ENCODE results near the gene HOXC6.

Gene HOXC6

GRCh38 chr12:53994264-53995001 is 33.8 kb upstream of the HOXC6 start:
- DNase-seq (ENCODE audit: low spot score): no peak
- H3K27ac ChIP-seq (ENCODE audit: poor library complexity, severe bottlenecking): no peak overlapping the region
- H3K9me3 ChIP-seq (ENCODE audit: severe bottlenecking): no peaks in the 10 kb centered on the region
- no peaks in the 10 kb centered on the region for H3K36me3 ChIP-seq (ENCODE audit: low read depth)
- H3K27me3 ChIP-seq (ENCODE audit: insufficient read depth, poor library complexity, severe bottlenecking): peaks cover 98% of the 10 kb centered on the region
- no peak for ATAC-seq (ENCODE audit: low read depth)
- no peak overlapping the region for H3K4me3 ChIP-seq (ENCODE audit: severe bottlenecking)
- H3K4me1 ChIP-seq (ENCODE audit: insufficient read depth, poor library complexity, severe bottlenecking): peaks cover 4% of the 10 kb centered on the region
- TF ChIP-seq, protein P1, sequence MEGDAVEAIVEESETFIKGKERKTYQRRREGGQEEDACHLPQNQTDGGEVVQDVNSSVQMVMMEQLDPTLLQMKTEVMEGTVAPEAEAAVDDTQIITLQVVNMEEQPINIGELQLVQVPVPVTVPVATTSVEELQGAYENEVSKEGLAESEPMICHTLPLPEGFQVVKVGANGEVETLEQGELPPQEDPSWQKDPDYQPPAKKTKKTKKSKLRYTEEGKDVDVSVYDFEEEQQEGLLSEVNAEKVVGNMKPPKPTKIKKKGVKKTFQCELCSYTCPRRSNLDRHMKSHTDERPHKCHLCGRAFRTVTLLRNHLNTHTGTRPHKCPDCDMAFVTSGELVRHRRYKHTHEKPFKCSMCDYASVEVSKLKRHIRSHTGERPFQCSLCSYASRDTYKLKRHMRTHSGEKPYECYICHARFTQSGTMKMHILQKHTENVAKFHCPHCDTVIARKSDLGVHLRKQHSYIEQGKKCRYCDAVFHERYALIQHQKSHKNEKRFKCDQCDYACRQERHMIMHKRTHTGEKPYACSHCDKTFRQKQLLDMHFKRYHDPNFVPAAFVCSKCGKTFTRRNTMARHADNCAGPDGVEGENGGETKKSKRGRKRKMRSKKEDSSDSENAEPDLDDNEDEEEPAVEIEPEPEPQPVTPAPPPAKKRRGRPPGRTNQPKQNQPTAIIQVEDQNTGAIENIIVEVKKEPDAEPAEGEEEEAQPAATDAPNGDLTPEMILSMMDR (IDR thresholded peaks at IDR 0.05; ENCODE audit: poor library complexity, severe bottlenecking): no peak

DNA sequence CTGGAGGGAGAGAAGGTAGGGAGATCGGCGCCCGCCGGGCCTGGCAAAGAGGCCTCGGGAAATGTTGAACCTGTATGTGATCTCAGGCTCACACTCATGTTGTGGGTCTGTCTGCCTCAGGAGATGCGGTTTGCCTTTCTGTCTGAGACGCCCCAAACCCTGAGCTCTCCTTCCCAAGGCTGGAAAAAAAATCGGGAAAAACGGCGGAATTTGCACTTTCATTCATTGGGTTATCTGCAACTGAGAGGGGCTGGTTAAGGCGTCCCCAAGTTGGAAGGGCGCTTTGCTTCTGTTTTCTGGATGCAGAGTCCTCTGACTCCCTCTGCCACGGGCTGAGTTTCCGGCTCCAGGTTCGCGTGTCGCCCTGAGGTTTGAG is 33.2 kb upstream of the HOXC6 start:
- H3K36me3 ChIP-seq (ENCODE audit: low read depth): no peaks in the 10 kb centered on the region
- no peaks in the 10 kb centered on the region for H3K9me3 ChIP-seq (ENCODE audit: severe bottlenecking)
- H3K27ac ChIP-seq (ENCODE audit: poor library complexity, severe bottlenecking): peak overlapping the region; percentile 34
- peak overlapping the region; percentile 29 for H3K4me3 ChIP-seq (ENCODE audit: severe bottlenecking)
- ATAC-seq (ENCODE audit: low read depth) (no peak), DNase-seq (ENCODE audit: low spot score) (no peak)
- TF ChIP-seq, protein P1 (IDR thresholded peaks at IDR 0.05; ENCODE audit: poor library complexity, severe bottlenecking): no peak
- H3K4me1 ChIP-seq (ENCODE audit: insufficient read depth, poor library complexity, severe bottlenecking): no peaks in the 10 kb centered on the region
- H3K27me3 ChIP-seq (ENCODE audit: insufficient read depth, poor library complexity, severe bottlenecking): peaks cover 98% of the 10 kb centered on the region

- peak; percentile 70 for ATAC-seq (ENCODE audit: low read depth)
- no peaks in the 10 kb centered on the region for H3K36me3 ChIP-seq (ENCODE audit: low read depth)
- TF ChIP-seq, protein P1 (IDR thresholded peaks at IDR 0.05; ENCODE audit: poor library complexity, severe bottlenecking): no peak
- peaks cover 98% of the 10 kb centered on the region for H3K27me3 ChIP-seq (ENCODE audit: insufficient read depth, poor library complexity, severe bottlenecking)
- DNase-seq (ENCODE audit: low spot score): no peak
- peak overlapping the region; percentile 29 for H3K4me3 ChIP-seq (ENCODE audit: severe bottlenecking)
- H3K27ac ChIP-seq (ENCODE audit: poor library complexity, severe bottlenecking): peak overlapping the region; percentile 34
- H3K9me3 ChIP-seq (ENCODE audit: severe bottlenecking): no peaks in the 10 kb centered on the region
- no peaks in the 10 kb centered on the region for H3K4me1 ChIP-seq (ENCODE audit: insufficient read depth, poor library complexity, severe bottlenecking)
These were observed 32.6 kb upstream of the HOXC6 start for GRCh38 chr12:53995378-53996239.

DNA sequence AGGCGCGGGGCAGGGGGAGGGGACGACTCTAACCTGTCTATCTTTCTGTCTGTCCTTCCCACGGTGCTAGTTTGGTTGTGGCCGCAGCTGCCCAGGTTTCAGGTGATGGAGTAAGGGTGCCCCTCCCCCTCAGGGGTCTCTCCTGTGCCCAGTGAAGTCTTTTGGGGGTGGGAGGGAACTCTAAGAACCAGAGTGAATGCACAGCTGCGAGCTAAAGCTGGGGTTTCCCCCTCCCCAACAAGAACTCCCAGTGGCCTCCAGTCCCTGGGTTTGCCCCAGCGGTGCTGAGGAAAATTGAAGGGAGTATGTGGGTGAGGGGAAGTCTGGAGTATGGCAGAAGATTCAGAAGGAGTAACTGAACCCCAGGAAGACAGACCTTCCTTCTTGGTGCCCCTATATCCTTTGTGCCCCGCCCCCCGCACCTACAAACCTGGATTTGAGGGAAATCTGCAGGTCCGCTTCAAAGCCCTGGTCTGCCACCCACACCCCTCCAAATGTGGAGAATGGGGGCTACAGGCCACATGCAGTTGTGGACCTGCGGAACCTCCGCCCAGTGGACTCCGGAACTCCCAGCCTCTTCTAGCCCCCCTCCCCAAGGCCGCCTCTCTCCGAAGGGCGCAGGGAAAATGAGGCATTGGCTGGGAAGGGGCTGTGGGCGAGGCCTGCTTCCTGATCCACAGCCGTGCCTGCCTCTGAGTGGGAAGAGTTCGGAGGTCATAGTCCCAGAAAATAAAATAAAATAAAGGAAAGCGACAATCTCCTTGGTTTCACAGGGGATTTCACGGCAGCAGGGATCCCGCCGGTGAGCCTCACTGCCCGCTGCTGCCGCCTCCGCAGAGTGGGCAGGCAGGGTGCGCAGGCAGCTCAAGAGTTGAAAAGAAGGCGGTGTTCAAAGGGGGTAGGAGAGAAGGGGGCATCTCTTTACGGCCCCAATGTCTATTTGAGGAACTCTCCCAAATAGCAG is 31.7 kb upstream of the HOXC6 start:
- peak overlapping the region; percentile 34 for H3K27ac ChIP-seq (ENCODE audit: poor library complexity, severe bottlenecking)
- H3K4me1 ChIP-seq (ENCODE audit: insufficient read depth, poor library complexity, severe bottlenecking): no peaks in the 10 kb centered on the region
- no peak for ATAC-seq (ENCODE audit: low read depth)

More for the DNA sequence above, 31.7 kb upstream of the HOXC6 start:
- DNase-seq (ENCODE audit: low spot score): no peak
- Histone ChIP-seq H3K4me3 (ENCODE audit: severe bottlenecking) (peak overlapping the region; percentile 29), H3K27me3 (ENCODE audit: insufficient read depth, poor library complexity, severe bottlenecking) (peaks cover 98% of the 10 kb centered on the region), H3K9me3 (ENCODE audit: severe bottlenecking) (no peaks in the 10 kb centered on the region), H3K36me3 (ENCODE audit: low read depth) (no peaks in the 10 kb centered on the region)
- TF ChIP-seq, protein P1 (IDR thresholded peaks at IDR 0.05; ENCODE audit: poor library complexity, severe bottlenecking): no peak
